Right renal pelvis (tissue), 4 donors: ENCODE results near the gene TCTN1. TPM values are rescaled to one million over a fixed set of nuclear protein-coding genes. Genes with fewer than 3 reads are reported as not detected.

ENCODE experiments used
- polyA plus RNA-seq, 4 donors: library from polyadenylated mRNA; unstranded; fragments of 120-200 nt; gene quantifications; one replicate each; pipeline ENCODE4 v1.2.1, GENCODE V29; 2013; ENCODE audit not compliant: insufficient read length in 4 of 4

The TCTN1 gene
- polyA plus RNA-seq, 4 donors = 78.3 to 107 (median 94.1) TPM

Other genes starting within 250 kb of the TCTN1 start
- 10 to 100 TPM; 66.5 to 85.4 (median 69.9) TPM for gene ANAPC7, start 210.4 kb upstream of the TCTN1 start, polyA plus RNA-seq
- 100 to 1,000 TPM; 261 to 306 (median 285) TPM for gene ARPC3, start 163.8 kb upstream of the TCTN1 start, polyA plus RNA-seq
- 10 to 100 TPM; 34.1 to 42.8 (median 37.2) TPM for gene GPN3, start 145.9 kb upstream of the TCTN1 start, polyA plus RNA-seq
- gene FAM216A, start 145.3 kb upstream of the TCTN1 start, polyA plus RNA-seq = 10 to 100 TPM; 13.4 to 18.9 (median 17.1) TPM
- 100 to 1,000 TPM; 137 to 144 (median 141) TPM for gene VPS29, start 112.0 kb upstream of the TCTN1 start, polyA plus RNA-seq
- 1 to 10 TPM; 1.1 to 1.3 (median 1.2) TPM for gene RAD9B, start 111.8 kb upstream of the TCTN1 start, polyA plus RNA-seq
- 10 to 100 TPM; 19.1 to 24.7 (median 24.3) TPM for gene PPTC7, start 30.8 kb upstream of the TCTN1 start, polyA plus RNA-seq
- 10 to 100 TPM in 2 of 4 donors, 1 to 10 TPM in 2; 9.1 to 11.2 (median 10.2) TPM for gene HVCN1, start 75.0 kb downstream of the TCTN1 start, polyA plus RNA-seq
- 100 to 1,000 TPM; 165 to 212 (median 208) TPM for gene PPP1CC, start 128.8 kb downstream of the TCTN1 start, polyA plus RNA-seq
- under 1 TPM in 1 of 4 donors, not detected in 3; 0.08 TPM for gene CCDC63, start 232.9 kb downstream of the TCTN1 start, polyA plus RNA-seq